Esophagus muscularis mucosa (tissue), 3 donors: ENCODE data around the gene ZNF385D.

Experiments used
- CTCF ChIP-seq, 3 experiments: fragments of 200-600 bp in 2 of 3; fragments of 450-650 bp in 1 of 3; sonication (generic) in 2 of 3; IDR thresholded peaks; one replicate each; pipeline ENCODE4 v1.5.1; 2017 to 2019; ENCODE audit warnings: antibody characterized with exemption in 3 of 3, mild to moderate bottlenecking in 2 of 3, moderate library complexity in 1 of 3
- POLR2AphosphoS5 ChIP-seq, 2 donors: sonication (generic); formaldehyde crosslinking; IDR thresholded peaks; one replicate each; pipeline ENCODE4 v1.6.1; 2017; ENCODE audit warnings: antibody characterized with exemption in 2 of 2

- TF ChIP-seq POLR2AphosphoS5 (IDR thresholded peaks at IDR 0.05) (no peak), CTCF (IDR thresholded peaks at IDR 0.05) (no peak)
Measured at GRCh38 chr3:21484828-21485144, 266.2 kb downstream of the ZNF385D start.
